ENCODE results near the gene DCHS1.

DNA sequence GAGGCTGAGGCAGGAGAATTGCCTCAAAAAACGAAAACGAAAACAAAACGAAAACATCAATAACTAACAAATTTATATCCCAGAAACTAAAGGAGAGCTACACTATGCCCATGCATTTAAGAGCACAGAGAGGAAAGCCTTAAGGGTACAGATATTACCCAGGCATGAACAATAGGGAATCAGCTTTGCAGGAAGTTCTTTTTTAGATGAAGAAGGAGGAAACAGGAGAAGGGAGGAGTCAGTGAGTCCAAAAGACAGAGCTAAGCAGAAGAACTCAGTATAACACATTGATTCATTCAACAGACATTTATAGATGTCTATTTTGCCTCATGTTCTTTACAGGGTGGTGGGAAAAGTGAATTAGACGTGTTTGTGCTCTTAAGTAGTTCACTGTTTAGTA is 19.3 kb upstream of the DCHS1 start:
- TF ChIP-seq POLR2AphosphoS5 (IDR thresholded peaks at IDR 0.05) = peak; percentile 12
- TF ChIP-seq POLR2A (IDR thresholded peaks at IDR 0.05) = no peak
